GOT3 (cell line): Measurements from ENCODE around the gene B3GALT6.

Source experiments
- DNase-seq: peaks from one replicate; lab custom pipeline; 2025; ENCODE audit warnings: mixed read lengths; lab: John Stamatoyannopoulos, UW

The B3GALT6 gene

GRCh38 chr1:1215881-1216605 is 16.0 kb upstream of the B3GALT6 start:
- no peak for DNase-seq

- no peak for DNase-seq
These were observed 15.0 kb upstream of the B3GALT6 start for GRCh38 chr1:1216770-1217620.

GRCh38 chr1:1217621-1218523 is 14.2 kb upstream of the B3GALT6 start:
- DNase-seq: no peak

- DNase-seq: no peak
These were observed 13.4 kb upstream of the B3GALT6 start for GRCh38 chr1:1218524-1219200.

GRCh38 chr1:1219341-1219740 is 12.7 kb upstream of the B3GALT6 start:
- no peak for DNase-seq

GRCh38 chr1:1220197-1220596 is 11.8 kb upstream of the B3GALT6 start:
- no peak for DNase-seq

- no peak for DNase-seq
These were observed 10.0 kb upstream of the B3GALT6 start for GRCh38 chr1:1221887-1222574.

- DNase-seq: no peak
These were observed 9.3 kb upstream of the B3GALT6 start for GRCh38 chr1:1222575-1223225.

GRCh38 chr1:1223321-1223720 is 8.7 kb upstream of the B3GALT6 start:
- no peak for DNase-seq

GRCh38 chr1:1223891-1224290 is 8.1 kb upstream of the B3GALT6 start:
- no peak for DNase-seq

GRCh38 chr1:1225238-1225845 is 6.7 kb upstream of the B3GALT6 start:
- DNase-seq: no peak

- no peak for DNase-seq
These were observed 6.1 kb upstream of the B3GALT6 start for GRCh38 chr1:1225913-1226312.

- DNase-seq: no peak
These were observed 5.3 kb upstream of the B3GALT6 start for GRCh38 chr1:1226566-1227362.

GRCh38 chr1:1227386-1227785 is 4.7 kb upstream of the B3GALT6 start:
- DNase-seq: no peak

- no peak for DNase-seq
These were observed 3.9 kb upstream of the B3GALT6 start for GRCh38 chr1:1228187-1228586.

GRCh38 chr1:1228596-1229321 is 3.3 kb upstream of the B3GALT6 start:
- no peak for DNase-seq

GRCh38 chr1:1229770-1230169 is 2.3 kb upstream of the B3GALT6 start:
- no peak for DNase-seq

GRCh38 chr1:1230656-1231399 is 1.2 kb upstream of the B3GALT6 start:
- DNase-seq: no peak
